OCI-LY7 (cell line): ENCODE measurements around the gene IFT88. TPM values are rescaled to one million over a fixed set of nuclear protein-coding genes. Genes with fewer than 3 reads are reported as not detected.

Experiments used
- BruUV-seq: library from RNA; stranded (reverse); fragments of 400-500 nt; replicated peaks from 2 replicates; lab custom pipeline; 2021; lab: Mats Ljungman, UMichigan
- CTCF ChIA-PET: fragments of 300-600 bp; sonication (Branson Sonifier 250); formaldehyde crosslinking; loops from one replicate; lab custom pipeline; 2022; ENCODE audit warnings: antibody characterized with exemption; ENCODE audit not compliant: unreplicated experiment; lab: Charles Lee
- POLR2A ChIA-PET: fragments of 300-600 bp; sonication (Branson Sonifier 250); formaldehyde crosslinking; loops from one replicate; lab custom pipeline; 2022; ENCODE audit warnings: antibody characterized with exemption; lab: Charles Lee
- DNase-seq: peaks from one replicate; pipeline ENCODE4 v3.0.0-alpha.2; 2015; ENCODE audit warnings: low spot score
- H2AFZ ChIP-seq: fragments of 200-600 bp; sonication (generic), shearing (Covaris generic); 2 replicates; pipeline ENCODE4 v1.6.1; 2014; ENCODE audit warnings: mild to moderate bottlenecking, antibody characterized with exemption, low read length, moderate library complexity
- H3K27ac ChIP-seq: fragments of 200-600 bp; sonication (generic); 2 replicates; pipeline ENCODE4 v1.5.1; 2014; ENCODE audit warnings: mixed run types, low read depth, mild to moderate bottlenecking, moderate library complexity, low read length, inconsistent platforms; ENCODE audit not compliant: poor library complexity, severe bottlenecking
- H3K36me3 ChIP-seq: fragments of 200-600 bp; sonication (generic); 2 replicates; pipeline ENCODE4 v1.6.1; 2014; ENCODE audit warnings: mild to moderate bottlenecking, antibody characterized with exemption, low read length, moderate library complexity, mixed read lengths; ENCODE audit not compliant: insufficient read depth
- H3K4me1 ChIP-seq: fragments of 200-600 bp; sonication (generic); 2 replicates; pipeline ENCODE4 v1.5.1; 2014; ENCODE audit warnings: mild to moderate bottlenecking, low read length; ENCODE audit not compliant: insufficient read depth, poor library complexity, severe bottlenecking
- H3K4me2 ChIP-seq: fragments of 200-600 bp; sonication (generic); 2 replicates; pipeline ENCODE4 v1.6.1; 2014; ENCODE audit warnings: mild to moderate bottlenecking, low read length
- H3K4me3 ChIP-seq: fragments of 200-600 bp; sonication (generic); 2 replicates; pipeline ENCODE4 v1.5.1; 2014; ENCODE audit warnings: mild to moderate bottlenecking, low read depth, low read length; ENCODE audit not compliant: poor library complexity, severe bottlenecking
- H3K79me2 ChIP-seq: fragments of 200-600 bp; sonication (generic); 2 replicates; pipeline ENCODE4 v1.6.1; 2016; ENCODE audit warnings: low read depth, mild to moderate bottlenecking, low read length, moderate library complexity, mixed read lengths; ENCODE audit not compliant: insufficient read depth
- H3K9me2 ChIP-seq: fragments of 200-600 bp; sonication (generic); 2 replicates; pipeline ENCODE4 v1.6.1; 2016; ENCODE audit warnings: mild to moderate bottlenecking, low read length, mixed read lengths; ENCODE audit not compliant: insufficient read depth
- H3K9me3 ChIP-seq: fragments of 200-600 bp; sonication (generic); 2 replicates; pipeline ENCODE4 v1.6.1; 2014; ENCODE audit warnings: mild to moderate bottlenecking, mixed run types, low read length, mixed read lengths
- H4K20me1 ChIP-seq: fragments of 200-600 bp; sonication (generic); 2 replicates; pipeline ENCODE4 v1.6.1; 2014; ENCODE audit warnings: mild to moderate bottlenecking, antibody characterized with exemption, low read length, moderate library complexity, mixed read lengths; ENCODE audit not compliant: insufficient read depth
- EZH2phosphoT487 ChIP-seq: fragments of 200-600 bp; sonication (generic); IDR thresholded peaks from 2 replicates; pipeline ENCODE4 v1.6.1; 2018; ENCODE audit warnings: low read depth, borderline replicate concordance, mild to moderate bottlenecking, mixed run types, antibody characterized with exemption, low read length, moderate library complexity, mixed read lengths
- intact Hi-C: fragments of 100-400 bp; cut with micrococcal nuclease; formaldehyde crosslinking; loops from one replicate; pipeline ENCODE4 v1.10.0; 2022; ENCODE audit not compliant: unreplicated experiment
- total RNA-seq, 2 experiments: library from RNA; depleted of rRNA in 1 of 2; stranded (reverse); fragments of >200 nt in 1 of 2; shearing (Covaris generic) in 1 of 2; gene quantifications; 2 replicates each; pipeline ENCODE4 v1.2.3, GENCODE V29; 2014 to 2022
- TF ChIP-seq, protein P1 (sequence below): fragments of 200-600 bp; sonication (generic); conservative IDR thresholded peaks from 2 replicates; pipeline ENCODE4 v1.5.1; 2014; ENCODE audit warnings: mild to moderate bottlenecking, antibody characterized with exemption, low read length, moderate library complexity, mixed read lengths

The IFT88 gene
- total RNA-seq, 2 experiments from 2014 or later, result 6.1 to 6.9 TPM

DNA sequence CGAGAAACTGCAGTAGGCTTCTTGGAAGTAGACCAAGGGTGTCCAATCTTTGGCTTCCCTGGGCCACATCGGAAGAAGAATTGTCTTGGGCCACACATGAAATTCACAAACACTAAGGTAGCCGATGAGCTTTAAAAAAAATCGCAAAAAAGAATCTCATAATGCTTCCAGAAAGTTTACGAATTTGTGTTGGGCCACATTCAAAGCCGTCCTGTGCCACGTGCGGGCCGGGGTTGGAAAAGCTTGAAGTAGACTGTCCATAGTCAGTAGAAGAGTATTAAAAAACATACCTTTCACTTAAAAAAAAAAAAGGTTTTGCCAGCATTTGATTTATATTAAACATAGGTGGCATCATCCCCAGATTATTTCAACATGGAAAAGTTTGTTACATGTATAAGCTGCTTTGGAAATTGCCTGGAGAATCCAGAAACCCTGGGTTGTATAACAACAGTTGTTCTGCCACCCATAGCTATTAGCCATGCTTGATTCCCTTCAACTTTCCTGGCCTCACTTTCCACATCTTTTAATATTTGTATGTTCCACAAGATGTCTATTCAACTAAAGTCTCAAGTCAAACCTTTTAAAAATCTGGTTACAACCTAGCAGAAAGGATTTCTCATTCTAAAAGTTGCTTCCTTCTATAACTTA is 1.0 kb downstream of the IFT88 start:
- Histone ChIP-seq H4K20me1 (no peaks in the 10 kb centered on the region), H3K36me3 (no peaks in the 10 kb centered on the region), H3K4me2 (peak overlapping the region; percentile 99), H3K4me1 (peaks cover 4% of the 10 kb centered on the region), H3K4me3 (peak overlapping the region; percentile 80), H3K79me2 (no peaks in the 10 kb centered on the region), H3K9me2 (no peaks in the 10 kb centered on the region), H2AFZ (peak overlapping the region; percentile 99; the same call in 1 of the 2 replicates), H3K27ac (peak overlapping the region; percentile 53), H3K9me3 (peaks cover 6% of the 10 kb centered on the region; the same call in 1 of the 2 replicates)
- ChIA-PET POLR2A (interaction anchor here (0.6 to 1.0 kb wide), 3 partner anchors 101 to 1035 kb away, joined by 3 to 5 read pairs (median 4); no protein-coding TSS in a partner anchor), CTCF (no interaction called here)
- TF ChIP-seq, protein P1, sequence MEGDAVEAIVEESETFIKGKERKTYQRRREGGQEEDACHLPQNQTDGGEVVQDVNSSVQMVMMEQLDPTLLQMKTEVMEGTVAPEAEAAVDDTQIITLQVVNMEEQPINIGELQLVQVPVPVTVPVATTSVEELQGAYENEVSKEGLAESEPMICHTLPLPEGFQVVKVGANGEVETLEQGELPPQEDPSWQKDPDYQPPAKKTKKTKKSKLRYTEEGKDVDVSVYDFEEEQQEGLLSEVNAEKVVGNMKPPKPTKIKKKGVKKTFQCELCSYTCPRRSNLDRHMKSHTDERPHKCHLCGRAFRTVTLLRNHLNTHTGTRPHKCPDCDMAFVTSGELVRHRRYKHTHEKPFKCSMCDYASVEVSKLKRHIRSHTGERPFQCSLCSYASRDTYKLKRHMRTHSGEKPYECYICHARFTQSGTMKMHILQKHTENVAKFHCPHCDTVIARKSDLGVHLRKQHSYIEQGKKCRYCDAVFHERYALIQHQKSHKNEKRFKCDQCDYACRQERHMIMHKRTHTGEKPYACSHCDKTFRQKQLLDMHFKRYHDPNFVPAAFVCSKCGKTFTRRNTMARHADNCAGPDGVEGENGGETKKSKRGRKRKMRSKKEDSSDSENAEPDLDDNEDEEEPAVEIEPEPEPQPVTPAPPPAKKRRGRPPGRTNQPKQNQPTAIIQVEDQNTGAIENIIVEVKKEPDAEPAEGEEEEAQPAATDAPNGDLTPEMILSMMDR, result no peak
- no peak for TF ChIP-seq EZH2phosphoT487
- BruUV-seq, result TSS peak; percentile 81
- intact Hi-C loops, result loop anchor here (2.0 to 10.0 kb wide), 3 partner anchors 137 to 357 kb away; partner anchors contain the start of gene EEF1AKMT1
- DNase-seq, result no peak

DNA sequence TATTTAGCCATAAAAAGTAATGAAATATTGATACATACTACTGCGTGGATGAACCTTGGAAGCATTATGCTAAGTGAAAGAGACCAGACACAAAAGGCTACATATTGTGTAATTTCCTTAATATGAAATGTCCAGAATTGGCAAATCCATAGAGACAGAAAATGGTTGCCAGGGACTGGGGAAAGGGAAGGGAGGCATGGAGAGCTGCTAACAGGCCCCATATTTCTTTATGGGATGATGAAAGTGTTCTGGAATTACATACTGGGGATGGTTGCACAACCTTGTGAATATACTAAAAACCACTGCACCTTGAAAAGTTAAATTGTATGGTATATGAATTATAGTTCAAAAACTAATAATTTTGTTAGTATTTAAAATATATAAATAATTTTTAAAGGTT is 3.6 kb downstream of the IFT88 start:
- ChIA-PET CTCF (no interaction called here), POLR2A (no interaction called here)
- no peak overlapping the region for H2AFZ ChIP-seq
- TF ChIP-seq EZH2phosphoT487, result no peak
- TF ChIP-seq, protein P1, result no peak
- H3K4me3 ChIP-seq, result no peak overlapping the region
- no TSS peak for BruUV-seq
- H4K20me1 ChIP-seq, result no peaks in the 10 kb centered on the region
- H3K9me3 ChIP-seq, result peaks cover 3% of the 10 kb centered on the region; the same call in 1 of the 2 replicates
- H3K9me2 ChIP-seq, result no peaks in the 10 kb centered on the region
- H3K27ac ChIP-seq, result no peak overlapping the region
- no peak overlapping the region for H3K4me2 ChIP-seq
- H3K79me2 ChIP-seq, result no peaks in the 10 kb centered on the region
- H3K4me1 ChIP-seq, result peaks cover 4% of the 10 kb centered on the region
- DNase-seq, result no peak
- intact Hi-C loops, result no loop called here
- H3K36me3 ChIP-seq, result no peaks in the 10 kb centered on the region

DNA sequence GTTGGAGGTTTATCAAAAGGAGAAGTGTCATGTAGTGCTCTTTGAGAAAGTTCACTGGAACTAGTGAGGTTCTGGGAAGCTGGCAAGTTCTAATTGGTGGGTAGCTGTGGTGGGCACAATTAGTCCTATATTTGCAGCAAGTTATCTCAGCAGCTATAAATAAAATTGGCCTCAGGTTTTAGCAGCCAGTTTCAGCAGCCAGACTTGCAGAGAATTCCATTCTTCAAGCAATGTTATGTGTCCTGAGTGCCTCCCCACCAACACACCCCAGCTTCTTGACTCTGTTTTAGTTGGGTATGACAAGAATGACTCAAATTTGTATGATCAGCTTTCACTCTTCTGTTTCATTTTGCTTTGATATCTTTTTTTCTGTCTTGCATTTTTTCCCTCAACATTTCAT is 4.7 kb downstream of the IFT88 start:
- H2AFZ ChIP-seq, result no peak overlapping the region
- H3K4me1 ChIP-seq, result no peaks in the 10 kb centered on the region
- H3K9me2 ChIP-seq, result no peaks in the 10 kb centered on the region
- CTCF ChIA-PET, result no interaction called here
- intact Hi-C loops, result no loop called here
- no peak overlapping the region for H3K4me3 ChIP-seq
- no peak overlapping the region for H3K27ac ChIP-seq
- POLR2A ChIA-PET, result interaction anchor here (0.5 to 0.6 kb wide), 2 partner anchors 31 to 67 kb away, joined by 3 read pairs; no protein-coding TSS in a partner anchor
- H3K79me2 ChIP-seq, result no peaks in the 10 kb centered on the region
- BruUV-seq, result no TSS peak
- no peak for DNase-seq
- TF ChIP-seq, protein P1, result no peak
- TF ChIP-seq EZH2phosphoT487, result no peak
- H3K4me2 ChIP-seq, result no peak overlapping the region
- H4K20me1 ChIP-seq, result no peaks in the 10 kb centered on the region
- no peaks in the 10 kb centered on the region for H3K9me3 ChIP-seq
- H3K36me3 ChIP-seq, result no peaks in the 10 kb centered on the region; the same call in 1 of the 2 replicates
